A549 (cell line): ENCODE data around the gene FZD1. TPM values are rescaled to one million over a fixed set of nuclear protein-coding genes. Genes with fewer than 3 reads are reported as not detected.
"Not testable (repeated sequence)": the region's sequence is repeated elsewhere in the genome, so short reads cannot be mapped to it uniquely, and the experiment has no call there.

Experiments
- ATAC-seq, 2 experiments: fragments of 200-7000 bp in 1 of 2; fragments of >200 bp in 1 of 2; cut with Nextera tagmentation in 1 of 2; cut with Tn5 transposase in 1 of 2; 3 replicates each; pipeline versions ENCODE4 v1.8.0 to v1.9.1; 2018 to 2020; ENCODE audit warnings: mild to moderate bottlenecking in 1 of 2, moderate library complexity in 1 of 2
- CTCF ChIA-PET: fragments of 300-600 bp; sonication (Branson Sonifier 250); formaldehyde crosslinking; extraction: SDS; loops from one replicate; lab custom pipeline; 2021; ENCODE audit warnings: antibody characterized with exemption, inconsistent platforms; lab: Yijun Ruan, JAX
- POLR2A ChIA-PET: fragments of 350-600 bp; formaldehyde crosslinking; extraction: SDS; loops from one replicate; lab custom pipeline; 2021; ENCODE audit warnings: antibody characterized with exemption, inconsistent platforms; lab: Yijun Ruan, JAX
- DNase-seq, 2 experiments: peaks; one replicate each; pipeline versions ENCODE4 v3.0.0 to v3.0.0-alpha.2; 2011 to 2016; ENCODE audit warnings: low read depth in 1 of 2, low spot score in 1 of 2
- FAIRE-seq: peaks from 2 replicates; lab custom pipeline; 2011; peaks lifted over from hg19 to GRCh38; lab: Jason Lieb, UNC
- H3K27ac ChIP-seq, 2 experiments: fragments of >200 bp; sonication (Bioruptor Twin); formaldehyde crosslinking; 3 replicates each; pipeline ENCODE4 v1.5.1; 2016 to 2017
- H3K4me1 ChIP-seq: fragments of >200 bp; sonication (Bioruptor Twin); formaldehyde crosslinking; 3 replicates; pipeline ENCODE4 v1.6.1; 2016
- H3K4me2 ChIP-seq: fragments of >200 bp; sonication (Bioruptor Twin); formaldehyde crosslinking; 3 replicates; pipeline ENCODE4 v1.6.1; 2016
- H3K4me3 ChIP-seq: fragments of >200 bp; sonication (Bioruptor Twin); formaldehyde crosslinking; 3 replicates; pipeline ENCODE4 v1.5.1; 2016
- H3K9me3 ChIP-seq: fragments of >200 bp; sonication (Bioruptor Twin); formaldehyde crosslinking; 3 replicates; pipeline ENCODE4 v1.6.1; 2016
- CEBPB ChIP-seq, 2 experiments: fragments of >200 bp in 1 of 2; sonication (Bioruptor Twin) in 1 of 2; formaldehyde crosslinking in 1 of 2; IDR thresholded peaks; 2 replicates each; pipeline ENCODE4 v1.6.1; 2012 to 2016
- EHMT2 ChIP-seq: fragments of 200-600 bp; sonication (generic); IDR thresholded peaks from 2 replicates; pipeline ENCODE4 v1.6.1; 2016; ENCODE audit warnings: antibody characterized with exemption, low read depth, mild to moderate bottlenecking, moderate library complexity
- EP300 ChIP-seq, 2 experiments: fragments of >200 bp; sonication (Bioruptor Twin); formaldehyde crosslinking; IDR thresholded peaks; 2 replicates in 1 of 2; 3 replicates in 1 of 2; pipeline ENCODE4 v1.6.1; 2016 to 2017
- FOSL2 ChIP-seq, 2 experiments: fragments of 450-650 bp in 1 of 2; fragments of >200 bp in 1 of 2; sonication (Bioruptor Twin) in 1 of 2; formaldehyde crosslinking; IDR thresholded peaks; 2 replicates each; pipeline versions ENCODE4 v1.5.0 to v1.6.1; 2016 to 2020; ENCODE audit warnings: mild to moderate bottlenecking in 1 of 2, moderate library complexity in 1 of 2
- HDAC2 ChIP-seq: fragments of 200-600 bp; sonication (generic); IDR thresholded peaks from 2 replicates; pipeline ENCODE4 v1.6.1; 2016
- HOXA7 ChIP-seq: fragments of 250-450 bp; sonication (Bioruptor Pico); IDR thresholded peaks from 2 replicates; pipeline ENCODE4 v1.5.0; 2020; ENCODE audit warnings: mild to moderate bottlenecking, moderate library complexity
- HOXB13 ChIP-seq: fragments of 250-450 bp; sonication (Bioruptor Pico); IDR thresholded peaks from 2 replicates; pipeline ENCODE4 v1.5.0; 2020; ENCODE audit warnings: low read depth, mild to moderate bottlenecking, moderate library complexity
- HOXB5 ChIP-seq: fragments of 250-450 bp; sonication (Bioruptor Pico); IDR thresholded peaks from 2 replicates; pipeline ENCODE4 v1.5.0; 2020; ENCODE audit warnings: mild to moderate bottlenecking, moderate library complexity
- JUN ChIP-seq, 2 experiments: fragments of >200 bp; sonication (Bioruptor Twin); formaldehyde crosslinking; IDR thresholded peaks; 2 replicates in 1 of 2; 3 replicates in 1 of 2; pipeline ENCODE4 v1.6.1; 2016 to 2017
- JUNB ChIP-seq: fragments of >200 bp; sonication (Bioruptor Twin); formaldehyde crosslinking; IDR thresholded peaks from 2 replicates; pipeline ENCODE4 v1.6.1; 2016
- MAFK ChIP-seq: fragments of 450-650 bp; IDR thresholded peaks from 2 replicates; pipeline ENCODE4 v1.6.1; 2014; ENCODE audit not compliant: partially characterized antibody
- NR3C1 ChIP-seq: fragments of >200 bp; sonication (Bioruptor Twin); formaldehyde crosslinking; IDR thresholded peaks from 3 replicates; pipeline ENCODE4 v1.6.1; 2017
- PHF8 ChIP-seq: fragments of 200-600 bp; sonication (generic); IDR thresholded peaks from 2 replicates; pipeline ENCODE4 v1.6.1; 2016; ENCODE audit warnings: low read depth, mild to moderate bottlenecking, antibody characterized with exemption, moderate library complexity, borderline replicate concordance
- POLR2AphosphoS2 ChIP-seq: conservative IDR thresholded peaks from 2 replicates; pipeline ENCODE4 v1.6.1; 2012; ENCODE audit warnings: low read length, improper control_type of control experiment, inconsistent platforms
- RAD21 ChIP-seq, 2 experiments: fragments of >200 bp in 1 of 2; sonication (Bioruptor Twin) in 1 of 2; formaldehyde crosslinking in 1 of 2; IDR thresholded peaks in 1 of 2; conservative IDR thresholded peaks in 1 of 2; 2 replicates in 1 of 2; 3 replicates in 1 of 2; pipeline ENCODE4 v1.6.1; 2012 to 2018; ENCODE audit warnings: inconsistent platforms in 1 of 2
- RARB ChIP-seq: fragments of 250-450 bp; sonication (Bioruptor Pico); IDR thresholded peaks from 2 replicates; pipeline ENCODE4 v1.8.0; 2021; ENCODE audit warnings: mild to moderate bottlenecking, moderate library complexity
- RNF2 ChIP-seq: fragments of 200-600 bp; sonication (generic); IDR thresholded peaks from 2 replicates; pipeline ENCODE4 v1.6.1; 2016; ENCODE audit warnings: low read depth, mild to moderate bottlenecking, antibody characterized with exemption, moderate library complexity, borderline replicate concordance
- TP53 ChIP-seq: fragments of 250-450 bp; sonication (Bioruptor Pico); IDR thresholded peaks from 2 replicates; pipeline ENCODE4 v1.5.0; 2021; ENCODE audit warnings: mild to moderate bottlenecking, moderate library complexity
- ZC3H11A ChIP-seq: fragments of 450-650 bp; IDR thresholded peaks from 2 replicates; pipeline ENCODE4 v1.6.1; 2014; ENCODE audit warnings: antibody characterized with exemption, mild to moderate bottlenecking
- ZSCAN20 ChIP-seq: fragments of 250-450 bp; sonication (Bioruptor Pico); IDR thresholded peaks from 2 replicates; pipeline ENCODE4 v1.8.0; 2022; ENCODE audit warnings: mild to moderate bottlenecking, moderate library complexity
- WGBS: methylation state at CpG from one replicate; pipeline ENCODE4 v1.1.6; 2017; ENCODE audit errors: missing lambda C conversion rate; 5-methylcytosine and 5-hydroxymethylcytosine counted together
- polyA plus RNA-seq, 4 experiments: library from polyadenylated mRNA; depleted of rRNA in 3 of 4; stranded (reverse); fragments of >200 nt; fragmentation: RNase III in 1 of 4; extraction: RNeasy Plus Mini Kit Qiagen cat#74134 plus additional on column Dnase treatment in 1 of 4; gene quantifications; 2 replicates in 3 of 4; 3 replicates in 1 of 4; pipeline ENCODE4 v1.2.3, GENCODE V29; 2011 to 2017
- TF ChIP-seq, protein P1 (sequence below): fragments of 450-650 bp; IDR thresholded peaks from 2 replicates; pipeline ENCODE4 v1.6.1; 2014; ENCODE audit warnings: antibody characterized with exemption
- TF ChIP-seq, protein P2 (sequence below): IDR thresholded peaks from 2 replicates; pipeline ENCODE4 v1.6.1; 2012; ENCODE audit warnings: low read depth, borderline replicate concordance
- TF ChIP-seq, protein P3 (sequence below): IDR thresholded peaks from 2 replicates; pipeline ENCODE4 v1.6.1; 2012
- TF ChIP-seq, protein P4 (sequence below): fragments of 250-450 bp; sonication (Bioruptor Pico); IDR thresholded peaks from 2 replicates; pipeline ENCODE4 v1.5.0; 2020; ENCODE audit warnings: low read depth, mild to moderate bottlenecking, moderate library complexity
- TF ChIP-seq, protein P5 (sequence below): fragments of >200 bp; sonication (Bioruptor Twin); formaldehyde crosslinking; IDR thresholded peaks from 2 replicates; pipeline ENCODE4 v1.6.1; 2016

FZD1 gene
- polyA plus RNA-seq, 2 of the 4 experiments (the other 2 are of a cell fraction) = 1.4 TPM

DNA sequence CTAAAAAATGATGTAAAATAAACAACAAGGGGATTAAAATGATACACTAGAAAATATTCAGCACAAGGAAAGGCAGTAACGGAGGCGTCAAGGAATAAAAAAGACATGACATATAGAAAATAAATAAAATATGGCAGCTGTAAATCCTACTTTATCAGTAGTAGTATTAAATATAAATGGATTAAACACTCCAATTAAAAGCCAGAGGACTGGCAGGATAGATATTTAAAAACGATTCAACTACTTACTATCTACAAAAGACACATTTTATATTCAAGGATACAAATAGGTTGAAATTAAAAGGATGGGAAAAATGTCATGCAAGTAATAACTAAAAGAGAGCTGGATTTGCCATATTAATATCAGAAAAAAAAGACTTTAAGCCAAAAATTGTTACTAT, 43.2 kb downstream of the FZD1 start:
- POLR2A ChIA-PET = no interaction called here
- FAIRE-seq = no peak

DNA sequence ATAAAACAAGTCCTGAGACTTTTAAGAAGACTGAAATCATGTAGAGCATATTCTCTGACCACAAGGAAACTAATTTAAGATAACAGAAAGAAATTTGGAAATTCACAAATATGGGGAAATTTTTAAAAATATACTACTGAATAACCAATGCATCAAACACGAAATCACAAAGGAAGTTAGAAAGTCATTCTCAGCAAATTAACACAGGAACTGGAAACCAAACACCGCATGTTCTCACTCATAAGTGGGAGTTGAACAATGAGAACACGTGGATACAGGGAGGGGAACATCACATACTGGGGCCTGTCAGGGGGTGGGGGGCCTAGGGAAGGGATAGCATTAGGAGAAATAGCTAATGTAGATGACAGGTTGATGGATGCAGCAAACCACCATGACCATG, 44.0 kb downstream of the FZD1 start:
- not testable (repeated sequence) for ATAC-seq

More for the DNA sequence above, 43.2 kb downstream of the FZD1 start:
- CTCF ChIA-PET = no interaction called here
- H3K9me3 ChIP-seq = no peaks in the 10 kb centered on the region
- TF ChIP-seq, protein P1, sequence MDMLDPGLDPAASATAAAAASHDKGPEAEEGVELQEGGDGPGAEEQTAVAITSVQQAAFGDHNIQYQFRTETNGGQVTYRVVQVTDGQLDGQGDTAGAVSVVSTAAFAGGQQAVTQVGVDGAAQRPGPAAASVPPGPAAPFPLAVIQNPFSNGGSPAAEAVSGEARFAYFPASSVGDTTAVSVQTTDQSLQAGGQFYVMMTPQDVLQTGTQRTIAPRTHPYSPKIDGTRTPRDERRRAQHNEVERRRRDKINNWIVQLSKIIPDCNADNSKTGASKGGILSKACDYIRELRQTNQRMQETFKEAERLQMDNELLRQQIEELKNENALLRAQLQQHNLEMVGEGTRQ = no peak
- TF ChIP-seq HDAC2 (no peak), EP300 (IDR thresholded peaks at IDR 0.05) (no peak), ZC3H11A (no peak), ZSCAN20 (CRISPR knock-in tag) (no peak), JUNB (no peak), TP53 (CRISPR knock-in tag) (no peak), NR3C1 (no peak), HOXB5 (CRISPR knock-in tag) (no peak), EHMT2 (no peak), RNF2 (no peak), HOXA7 (CRISPR knock-in tag) (no peak), RARB (CRISPR knock-in tag) (no peak), POLR2AphosphoS2 (no peak), JUN (IDR thresholded peaks at IDR 0.05) (no peak)
- TF ChIP-seq, protein P2, sequence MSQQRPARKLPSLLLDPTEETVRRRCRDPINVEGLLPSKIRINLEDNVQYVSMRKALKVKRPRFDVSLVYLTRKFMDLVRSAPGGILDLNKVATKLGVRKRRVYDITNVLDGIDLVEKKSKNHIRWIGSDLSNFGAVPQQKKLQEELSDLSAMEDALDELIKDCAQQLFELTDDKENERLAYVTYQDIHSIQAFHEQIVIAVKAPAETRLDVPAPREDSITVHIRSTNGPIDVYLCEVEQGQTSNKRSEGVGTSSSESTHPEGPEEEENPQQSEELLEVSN = no peak
- TF ChIP-seq, protein P3, sequence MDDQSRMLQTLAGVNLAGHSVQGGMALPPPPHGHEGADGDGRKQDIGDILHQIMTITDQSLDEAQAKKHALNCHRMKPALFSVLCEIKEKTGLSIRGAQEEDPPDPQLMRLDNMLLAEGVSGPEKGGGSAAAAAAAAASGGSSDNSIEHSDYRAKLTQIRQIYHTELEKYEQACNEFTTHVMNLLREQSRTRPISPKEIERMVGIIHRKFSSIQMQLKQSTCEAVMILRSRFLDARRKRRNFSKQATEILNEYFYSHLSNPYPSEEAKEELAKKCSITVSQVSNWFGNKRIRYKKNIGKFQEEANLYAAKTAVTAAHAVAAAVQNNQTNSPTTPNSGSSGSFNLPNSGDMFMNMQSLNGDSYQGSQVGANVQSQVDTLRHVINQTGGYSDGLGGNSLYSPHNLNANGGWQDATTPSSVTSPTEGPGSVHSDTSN = no peak
- H3K4me1 ChIP-seq = no peaks in the 10 kb centered on the region
- no peak for ATAC-seq
- no peak overlapping the region for H3K4me3 ChIP-seq
- 47% methylated on average over 3 of the region's 3 CpGs for WGBS
- no peak overlapping the region for H3K4me2 ChIP-seq
- DNase-seq = no peak
- H3K27ac ChIP-seq = no peak overlapping the region

DNA sequence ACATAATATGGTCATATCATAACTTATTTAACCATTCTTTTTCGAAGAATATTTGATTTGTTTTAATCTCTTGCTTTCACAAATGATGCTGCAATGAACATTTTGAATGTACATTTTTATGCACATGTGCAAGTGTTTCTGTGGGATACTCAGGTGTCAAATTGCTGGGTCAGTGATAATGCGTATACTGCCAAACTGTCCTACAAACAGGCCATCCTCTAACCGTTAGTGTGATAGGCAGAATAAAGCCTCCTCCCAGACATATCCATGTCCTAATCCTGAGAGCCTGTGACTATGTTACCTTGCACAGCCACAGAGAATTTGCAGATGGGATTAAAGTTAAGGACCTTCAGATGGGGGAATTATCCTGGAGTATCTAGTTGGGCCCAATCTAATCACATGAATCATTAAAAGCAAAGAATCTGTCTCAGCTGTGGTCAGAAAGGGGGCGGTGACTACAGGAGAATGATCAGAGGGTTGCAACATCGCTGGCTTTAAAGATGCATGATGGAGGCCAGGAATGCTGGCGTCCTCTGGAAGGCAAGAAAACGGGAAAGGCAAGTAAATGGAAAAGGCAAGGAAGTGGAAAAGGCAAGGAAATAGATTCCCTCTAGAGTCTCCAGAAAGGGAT, 46.7 kb downstream of the FZD1 start:
- no peak overlapping the region for H3K4me2 ChIP-seq
- H3K4me3 ChIP-seq = no peak overlapping the region
- no peak overlapping the region for H3K27ac ChIP-seq
- FAIRE-seq (no peak), DNase-seq (no peak), ATAC-seq (no peak)
- H3K9me3 ChIP-seq = no peaks in the 10 kb centered on the region
- 19% methylated on average over 7 of the region's 7 CpGs for WGBS
- CTCF ChIA-PET = no interaction called here
- POLR2A ChIA-PET = no interaction called here
- H3K4me1 ChIP-seq = no peaks in the 10 kb centered on the region
- TF ChIP-seq, protein P4, sequence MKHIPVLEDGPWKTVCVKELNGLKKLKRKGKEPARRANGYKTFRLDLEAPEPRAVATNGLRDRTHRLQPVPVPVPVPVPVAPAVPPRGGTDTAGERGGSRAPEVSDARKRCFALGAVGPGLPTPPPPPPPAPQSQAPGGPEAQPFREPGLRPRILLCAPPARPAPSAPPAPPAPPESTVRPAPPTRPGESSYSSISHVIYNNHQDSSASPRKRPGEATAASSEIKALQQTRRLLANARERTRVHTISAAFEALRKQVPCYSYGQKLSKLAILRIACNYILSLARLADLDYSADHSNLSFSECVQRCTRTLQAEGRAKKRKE (CRISPR knock-in tag) = no peak
- TF ChIP-seq HOXA7 (CRISPR knock-in tag) (no peak), MAFK (no peak), EHMT2 (no peak), PHF8 (no peak), RNF2 (no peak), HOXB13 (no peak), FOSL2 (IDR thresholded peaks at IDR 0.05) (no peak), FOSL2 (CRISPR knock-in tag; IDR thresholded peaks at IDR 0.05) (no peak), CEBPB (IDR thresholded peaks at IDR 0.05) (no peak), RAD21 (conservative IDR thresholded peaks at IDR 0.05 in 1 of 2, IDR thresholded peaks at IDR 0.05 in 1 of 2) (no peak)
- TF ChIP-seq, protein P1 = no peak
- TF ChIP-seq, protein P5, sequence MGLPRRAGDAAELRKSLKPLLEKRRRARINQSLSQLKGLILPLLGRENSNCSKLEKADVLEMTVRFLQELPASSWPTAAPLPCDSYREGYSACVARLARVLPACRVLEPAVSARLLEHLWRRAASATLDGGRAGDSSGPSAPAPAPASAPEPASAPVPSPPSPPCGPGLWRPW = no peak

More for the DNA sequence above, 44.0 kb downstream of the FZD1 start:
- POLR2A ChIA-PET, DNase-seq, H3K9me3 ChIP-seq, FAIRE-seq, H3K27ac ChIP-seq, H3K4me1 ChIP-seq, CTCF ChIA-PET, H3K4me3 ChIP-seq, H3K4me2 ChIP-seq: not testable (repeated sequence)
- WGBS = 25% methylated on average over 3 of the region's 3 CpGs
